HG03066 (cell line): ENCODE measurements around the gene ZFP64.

Source experiments
- ATAC-seq: cut with Tn5 transposase; IDR thresholded peaks from one replicate; pipeline ENCODE4 v1.9.1; 2021; ENCODE audit warnings: low read depth; ENCODE audit not compliant: unreplicated experiment

Gene ZFP64

DNA sequence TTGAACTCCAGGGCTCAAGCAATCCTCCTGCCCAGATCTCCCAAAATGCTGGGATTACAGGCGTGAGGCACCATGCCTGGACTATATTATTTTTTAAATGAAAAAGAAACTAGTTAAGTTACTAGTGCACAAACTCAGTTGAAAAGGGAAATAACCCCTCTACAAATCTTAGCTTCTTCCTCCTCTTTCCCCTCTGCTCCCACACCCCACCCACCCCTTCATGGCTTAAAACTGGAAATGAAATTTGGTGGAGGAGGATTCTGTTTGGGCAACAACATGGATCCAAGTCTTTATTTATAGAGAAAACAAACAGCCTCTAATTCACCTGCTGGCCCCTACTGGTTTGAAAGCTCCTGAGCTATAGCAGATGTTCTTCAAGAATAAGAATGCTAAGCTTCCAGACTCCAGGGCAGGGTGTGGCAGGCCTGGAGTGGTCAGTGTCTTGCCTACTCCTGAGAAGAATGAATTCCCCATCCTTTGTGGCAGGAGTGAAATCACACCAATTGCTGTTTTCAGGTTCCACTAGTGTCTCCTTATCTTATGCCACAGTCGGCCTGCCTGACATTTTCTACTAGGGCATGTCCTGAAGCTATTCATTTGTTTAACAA lies 73.5 kb downstream of the ZFP64 start:
- ATAC-seq, result no peak

DNA sequence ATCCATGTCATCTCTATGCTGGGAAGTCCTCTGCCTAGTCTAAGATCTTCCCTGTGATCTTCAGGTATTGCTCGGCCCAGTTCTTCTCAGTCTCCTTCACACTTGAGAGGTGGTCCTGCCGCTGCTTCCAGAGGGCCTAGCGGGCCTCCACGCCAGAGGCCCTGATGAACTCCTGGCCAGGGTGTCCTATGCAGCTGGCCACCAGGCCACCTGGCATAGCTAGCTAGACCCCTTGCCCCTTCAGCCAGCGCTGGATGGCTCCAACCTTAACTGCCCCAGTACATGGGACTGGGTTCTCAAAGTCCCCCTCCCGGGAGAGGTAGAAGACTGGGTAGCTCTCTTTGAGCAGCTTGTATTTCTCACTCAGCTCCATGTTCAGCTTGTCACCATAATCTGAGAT lies 81.1 kb downstream of the ZFP64 start:
- no peak for ATAC-seq

DNA sequence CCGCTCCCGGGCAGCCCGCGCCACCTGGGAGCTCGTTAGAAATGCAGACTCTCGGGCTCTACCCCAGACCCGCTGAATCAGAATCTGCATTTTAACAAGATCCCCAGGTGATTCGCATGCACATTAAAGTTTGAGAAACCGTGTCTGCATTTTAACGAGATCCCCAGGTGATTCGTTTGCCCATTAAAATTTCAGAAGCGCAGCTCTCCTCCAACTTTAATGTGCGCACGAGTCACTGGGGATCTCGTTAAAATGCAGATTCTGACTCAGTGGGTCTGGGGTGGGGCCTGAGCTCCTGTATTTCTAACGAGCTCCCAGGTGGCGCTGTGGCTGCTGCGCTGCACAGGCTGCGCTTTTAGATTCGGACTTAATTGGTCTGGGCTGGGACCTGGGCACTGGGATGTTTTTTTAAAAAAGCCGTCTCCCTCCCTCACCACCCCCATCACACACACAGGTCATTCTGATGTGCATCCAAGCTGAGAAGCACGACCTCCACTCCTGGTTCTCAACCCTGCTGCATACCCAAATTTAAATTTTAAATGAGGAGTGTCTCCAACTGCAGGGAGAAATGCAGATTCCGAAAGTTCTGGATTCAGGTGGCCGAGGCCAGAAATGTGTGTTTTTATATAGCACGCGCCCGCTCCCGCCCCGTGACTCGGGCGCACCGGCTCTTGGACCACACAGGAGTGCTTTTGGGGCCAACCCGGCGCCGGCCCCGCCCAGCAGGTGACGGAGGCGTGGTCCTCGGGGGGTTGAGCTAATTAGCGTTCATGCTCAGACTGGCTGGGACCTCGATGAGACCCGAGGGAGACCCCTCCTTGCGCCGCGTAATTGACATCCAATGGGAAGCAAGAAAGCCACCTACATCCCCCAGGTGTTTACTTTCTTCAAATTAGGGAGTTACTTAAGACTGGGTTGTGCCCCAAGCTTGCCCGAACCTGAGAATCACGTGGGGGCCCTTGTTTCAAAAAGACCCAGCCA lies 85.8 kb downstream of the ZFP64 start:
- no peak for ATAC-seq

DNA sequence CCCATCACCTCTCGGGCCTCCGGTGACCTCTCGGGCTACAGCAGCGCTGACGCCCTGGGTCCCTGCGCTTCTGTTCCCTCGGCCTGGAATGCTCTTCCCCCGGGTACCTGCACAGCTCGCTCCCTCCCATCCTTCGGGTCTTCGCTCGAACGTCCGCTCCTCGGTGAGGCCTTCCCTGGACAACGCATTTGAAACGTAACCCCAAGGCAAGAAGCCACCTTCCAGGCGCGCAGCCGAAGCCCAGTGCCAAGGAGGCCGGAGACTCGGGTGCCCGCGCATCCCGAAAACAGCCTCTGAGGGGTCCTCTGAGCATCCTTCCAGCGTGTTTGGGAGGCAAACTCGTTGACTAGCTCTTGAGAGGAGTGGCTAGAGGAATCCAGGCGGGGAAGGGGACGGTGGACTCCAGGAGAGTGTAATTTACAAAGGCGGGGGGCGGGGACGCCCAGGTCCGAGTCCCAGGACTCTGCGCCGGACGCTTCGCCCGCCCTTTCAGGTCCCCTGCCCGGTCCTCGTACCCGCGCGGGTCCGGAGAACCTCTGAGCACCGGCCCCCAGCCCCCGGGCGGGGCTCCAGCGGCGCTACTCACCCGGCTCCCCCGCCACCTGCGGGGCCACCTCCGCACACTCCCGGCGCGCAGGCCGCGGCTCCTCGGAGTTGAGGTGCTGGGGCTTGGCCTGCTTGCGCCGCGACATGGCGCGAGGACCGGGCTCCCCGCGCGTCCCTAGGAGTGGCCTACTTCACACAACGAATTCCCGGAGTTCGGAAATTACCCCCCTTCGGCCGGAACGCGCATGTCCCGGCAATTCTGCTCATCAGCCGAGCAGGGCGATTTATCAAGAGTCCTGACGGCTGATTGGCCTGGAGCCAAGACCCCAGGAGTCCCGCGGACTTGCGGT lies 86.8 kb downstream of the ZFP64 start:
- ATAC-seq, result no peak

DNA sequence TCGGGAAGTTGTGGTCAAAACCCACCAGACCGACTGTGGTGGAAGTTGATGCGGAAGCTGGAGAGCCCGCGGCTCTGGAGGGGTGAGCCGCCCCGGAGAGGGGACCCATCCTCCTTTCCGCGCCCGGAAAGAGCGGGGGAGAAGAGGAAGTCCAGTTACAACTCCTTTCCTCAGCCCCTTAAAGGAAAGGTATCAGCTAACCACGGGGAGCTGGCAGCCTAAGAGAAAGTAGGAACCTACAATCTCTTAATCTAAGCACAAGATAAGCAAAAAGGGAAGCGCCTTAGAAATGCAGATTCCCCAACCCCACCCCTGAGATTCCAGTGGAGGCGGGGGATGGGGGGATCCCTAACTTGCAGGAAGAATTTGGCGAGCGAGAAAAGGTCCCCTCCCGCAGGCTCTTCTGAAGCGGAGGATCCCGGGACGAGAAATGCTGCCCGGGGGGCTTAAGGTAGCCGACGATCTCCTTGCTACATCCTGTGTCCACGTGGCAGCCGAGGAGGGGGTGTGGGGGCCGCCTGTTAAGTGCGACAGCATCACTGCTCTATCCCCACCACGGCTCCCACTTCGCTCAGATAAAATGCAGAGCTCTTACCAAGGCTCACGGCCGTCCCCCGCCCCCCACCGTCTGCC lies 87.5 kb downstream of the ZFP64 start:
- no peak for ATAC-seq

DNA sequence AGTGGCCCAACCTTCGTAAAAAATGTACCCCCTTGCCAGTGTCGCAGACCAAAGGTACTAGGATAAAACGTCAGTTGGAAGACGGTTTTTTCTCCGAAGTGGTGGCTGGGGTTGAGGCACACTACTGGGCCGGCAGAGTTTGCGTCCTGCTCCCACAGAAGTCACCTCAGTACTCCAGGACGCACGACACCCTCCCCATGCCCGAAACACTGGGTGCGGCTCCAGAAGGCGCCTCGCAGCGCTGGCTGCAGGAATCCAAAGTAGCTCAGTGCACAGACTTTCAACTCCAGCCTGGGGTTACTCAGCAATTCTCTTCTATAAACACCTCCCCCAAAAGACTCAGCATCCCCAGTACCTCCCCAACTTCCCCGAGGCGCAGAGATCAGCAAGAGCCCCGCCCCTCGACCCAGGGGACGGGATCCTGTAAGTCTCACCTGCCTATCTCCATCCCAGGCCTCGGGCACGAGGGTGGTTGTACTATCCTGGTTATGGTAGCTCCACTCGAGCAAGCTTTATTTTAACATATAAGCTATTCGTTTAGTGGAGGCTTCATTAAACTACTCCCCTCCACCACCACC lies 88.2 kb downstream of the ZFP64 start:
- no peak for ATAC-seq

DNA sequence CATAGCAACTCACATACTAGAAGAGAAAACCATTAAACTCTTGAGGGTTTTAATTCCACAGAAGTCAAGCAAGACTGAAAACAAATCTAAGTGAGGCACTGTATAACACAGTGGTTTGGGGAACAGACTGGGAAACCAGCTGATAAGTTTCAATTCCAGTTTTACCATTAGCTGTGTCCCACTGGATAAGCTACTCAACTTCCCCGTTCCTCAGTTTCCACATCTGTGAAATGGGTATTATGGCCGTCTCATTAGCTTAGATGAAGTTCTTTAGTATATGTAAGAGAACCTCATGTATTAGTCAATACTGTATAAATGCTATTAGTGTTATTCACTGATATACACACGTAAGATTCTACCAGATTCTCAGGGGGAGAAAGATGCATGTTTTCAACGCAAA lies 89.0 kb downstream of the ZFP64 start:
- ATAC-seq, result no peak

DNA sequence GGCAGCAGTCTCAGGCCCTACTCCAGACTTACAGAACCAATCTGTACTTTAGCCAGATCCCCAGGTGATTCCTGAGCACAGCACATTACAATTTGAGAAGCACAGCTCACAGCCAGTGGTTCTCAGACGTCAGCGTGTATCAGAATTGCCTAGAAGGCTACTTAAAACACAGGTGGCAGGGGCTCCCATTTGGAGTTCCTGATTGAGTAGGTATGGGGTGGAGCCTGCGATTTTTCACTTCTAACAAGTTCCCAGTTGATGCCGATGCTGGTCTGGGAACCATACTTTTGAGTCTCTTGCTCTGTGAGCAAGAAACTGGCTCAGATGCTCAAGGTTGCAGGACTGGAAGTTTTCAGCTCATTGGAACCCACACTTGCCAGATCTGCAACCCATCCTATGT lies 89.5 kb downstream of the ZFP64 start:
- ATAC-seq, result no peak
